SU-DHL-6 (cell line): ENCODE data around the gene PTPRG.

Experiments
- CTCF ChIP-seq: fragments of 200-600 bp; sonication (generic); IDR thresholded peaks from one replicate; pipeline ENCODE4 v1.5.1; 2017; ENCODE audit warnings: antibody characterized with exemption, mild to moderate bottlenecking, low read length, moderate library complexity; ENCODE audit not compliant: insufficient read depth, poor library complexity, severe bottlenecking
- EZH2phosphoT487 ChIP-seq: fragments of 200-600 bp; sonication (generic), shearing (Covaris generic); conservative IDR thresholded peaks from 2 replicates; pipeline ENCODE4 v1.6.1; 2018; ENCODE audit warnings: mild to moderate bottlenecking, antibody characterized with exemption, low read length, moderate library complexity, mixed read lengths

- TF ChIP-seq CTCF = no peak
- TF ChIP-seq EZH2phosphoT487 = no peak
These were observed 40.5 kb downstream of the PTPRG start for GRCh38 chr3:61601831-61602230.
